Aorta (tissue), 5 donors: ENCODE measurements around the gene ADGRL1. TPM values are rescaled to one million over a fixed set of nuclear protein-coding genes. Genes with fewer than 3 reads are reported as not detected.

Experiments used
- ATAC-seq: fragments of 200-7000 bp; cut with Tn5 transposase; one replicate; pipeline ENCODE4 v1.9.1; 2022; ENCODE audit warnings: moderate library complexity; ENCODE audit not compliant: low FRiP score
- DNase-seq, 2 donors: peaks; one replicate each; pipeline ENCODE4 v3.0.0-alpha.2; 2020
- H3K27ac ChIP-seq, 2 donors: one replicate each; pipeline ENCODE4 v1.5.1; 2013; ENCODE audit warnings: low read length in 2 of 2, mild to moderate bottlenecking in 2 of 2, moderate library complexity in 2 of 2, control low read depth in 1 of 2, inconsistent platforms in 1 of 2, low read depth in 1 of 2
- H3K27me3 ChIP-seq, 2 donors: one replicate each; pipeline ENCODE4 v1.6.1; 2013; ENCODE audit warnings: control low read depth in 1 of 2, low read length in 1 of 2, mild to moderate bottlenecking in 1 of 2, moderate library complexity in 1 of 2; ENCODE audit not compliant: insufficient read depth in 2 of 2, control insufficient read depth in 1 of 2
- H3K36me3 ChIP-seq, 2 donors: one replicate each; pipeline ENCODE4 v1.6.1; 2013; ENCODE audit warnings: control low read depth in 1 of 2, low read length in 1 of 2, mild to moderate bottlenecking in 1 of 2; ENCODE audit not compliant: insufficient read depth in 2 of 2, control insufficient read depth in 1 of 2
- H3K4me1 ChIP-seq, 2 donors: one replicate each; pipeline ENCODE4 v1.6.1; 2013; ENCODE audit warnings: low read length in 2 of 2, control low read depth in 1 of 2, mild to moderate bottlenecking in 1 of 2, moderate library complexity in 1 of 2; ENCODE audit not compliant: insufficient read depth in 2 of 2, control insufficient read depth in 1 of 2
- H3K4me3 ChIP-seq, 2 donors: one replicate each; pipeline ENCODE4 v1.5.1; 2013; ENCODE audit warnings: low read length in 2 of 2, control low read depth in 1 of 2, mild to moderate bottlenecking in 1 of 2
- H3K9me3 ChIP-seq: one replicate; pipeline ENCODE4 v1.6.1; 2013; ENCODE audit warnings: mild to moderate bottlenecking, low read length; ENCODE audit not compliant: control insufficient read depth
- WGBS, 2 donors: extraction: QIAGEN DNeasy Blood & Tissue Kit; methylation state at CpG; one replicate each; pipeline ENCODE4 v1.1.7; 2013; 5-methylcytosine and 5-hydroxymethylcytosine counted together
- intact Hi-C, 2 donors: fragments of 100-400 bp; cut with DNase I; formaldehyde crosslinking; loops; one replicate each; pipeline versions ENCODE4 v1.14.2 to v1.15.0; 2022
- polyA plus RNA-seq, 2 donors: library from polyadenylated mRNA; stranded (reverse); fragments of 200-250 nt; gene quantifications; one replicate each; pipeline ENCODE4 v1.2.3, GENCODE V29; 2013
- total RNA-seq, 2 donors: library from RNA; stranded (reverse); fragmentation: NEBNext Ultra II Directional; extraction: Animal tissue kit (Norgen Biotek cat#: 25700); gene quantifications; one replicate each; pipeline ENCODE4 v1.2.1, GENCODE V29; 2021
- donor health status: healthy with polysubstance abuse.
- donor health status: Bipolar disorder and iron deficiency.
- donor health status: DM: no; HTN: no; CAD: no.
- donor health status: DM: no; HTN: no; CAD: no.
- donor health status: DM: yes; HTN: yes; CAD: no.

The ADGRL1 gene
- total and polyA plus RNA-seq, 4 donors: 5.3 to 26.3 (median 8.7) TPM

DNA sequence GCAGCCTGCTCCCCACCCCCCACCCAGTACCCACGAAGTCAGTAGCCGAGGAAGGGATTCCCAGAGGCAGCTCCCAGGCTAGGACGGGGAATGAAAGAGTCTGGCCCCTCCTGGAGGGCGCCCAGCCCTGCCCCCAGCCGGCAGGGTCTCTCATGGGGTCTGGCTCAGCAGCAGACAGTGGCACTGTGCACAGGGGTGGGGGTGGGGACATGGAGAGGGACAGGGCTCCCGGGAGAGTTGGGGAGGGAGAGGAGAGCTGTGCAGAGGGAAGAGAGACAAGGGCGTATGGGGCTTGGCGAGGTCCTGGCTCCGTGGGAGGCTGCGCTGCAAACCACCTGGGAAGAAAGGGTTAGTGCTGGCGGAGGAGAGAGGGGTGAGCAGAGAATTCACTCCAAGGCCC, 41.9 kb downstream of the ADGRL1 start:
- Histone ChIP-seq H3K4me3 (no peak overlapping the region), H3K36me3 (peaks cover 0 to 2% of the 10 kb centered on the region in 2 donors), H3K27me3 (no peaks in the 10 kb centered on the region), H3K4me1 (no peaks in the 10 kb centered on the region), H3K9me3 (no peaks in the 10 kb centered on the region), H3K27ac (no peak overlapping the region)
- WGBS, 2 donors: 67 to 71% methylated on average over 11 of the region's 11 CpGs
- intact Hi-C loops: no loop called here
- ATAC-seq (no peak), DNase-seq (no peak)

DNA sequence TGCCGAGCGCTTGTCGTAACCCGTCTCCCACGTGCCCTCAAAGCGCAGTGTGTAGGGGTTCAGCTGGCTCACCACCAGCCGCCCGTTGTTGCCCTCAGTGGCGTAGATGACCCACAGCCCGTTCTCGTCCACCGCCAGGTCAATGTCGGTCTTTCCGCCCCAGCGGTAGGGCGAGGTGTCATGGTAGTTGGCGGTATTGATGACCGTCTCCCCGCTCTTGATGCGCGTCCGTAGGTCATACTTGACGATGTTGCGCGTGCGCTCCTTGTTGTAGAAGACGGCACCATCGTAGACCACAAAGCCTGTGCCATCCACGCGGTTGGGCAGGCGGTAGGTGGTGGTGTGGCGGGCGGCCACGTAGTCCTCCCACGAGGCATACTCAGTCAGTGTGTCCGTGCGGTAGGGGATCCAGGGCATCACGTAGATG, 43.1 kb downstream of the ADGRL1 start:
- Histone ChIP-seq H3K36me3 (peaks cover 0 to 2% of the 10 kb centered on the region in 2 donors), H3K4me1 (no peaks in the 10 kb centered on the region), H3K4me3 (no peak overlapping the region), H3K9me3 (no peaks in the 10 kb centered on the region), H3K27me3 (no peaks in the 10 kb centered on the region), H3K27ac (no peak overlapping the region)
- intact Hi-C loops: no loop called here
- 97% methylated on average over 38 of the region's 38 CpGs for WGBS, 2 donors
- no peak for ATAC-seq
- no peak for DNase-seq

DNA sequence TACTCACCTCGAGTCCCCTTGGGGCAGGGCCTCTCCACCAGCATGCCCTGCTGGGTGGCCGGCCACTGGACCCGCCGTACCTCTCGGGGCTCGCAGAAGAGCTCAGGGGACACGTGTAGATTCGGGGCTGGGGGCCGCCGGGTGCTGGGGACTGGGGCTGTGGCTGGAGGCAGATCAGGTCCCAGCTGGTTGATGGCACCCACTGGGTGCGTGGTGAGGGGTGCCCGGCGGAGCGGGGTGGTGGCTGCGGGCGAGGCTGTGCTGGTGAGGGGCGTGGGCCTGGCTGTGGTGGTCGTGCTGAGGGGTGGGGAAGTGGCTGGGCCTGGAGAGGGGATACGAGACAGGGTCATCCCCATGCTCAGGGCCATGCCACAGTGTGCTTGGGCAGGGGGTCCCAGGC, 44.7 kb downstream of the ADGRL1 start:
- ATAC-seq (no peak), DNase-seq (no peak)
- Histone ChIP-seq H3K27me3 (no peaks in the 10 kb centered on the region), H3K9me3 (no peaks in the 10 kb centered on the region), H3K4me3 (no peak overlapping the region), H3K27ac (no peak overlapping the region), H3K4me1 (no peaks in the 10 kb centered on the region), H3K36me3 (peaks cover 0 to 4% of the 10 kb centered on the region in 2 donors)
- intact Hi-C loops: no loop called here
- WGBS, 2 donors: 91 to 92% methylated on average over 17 to 19 of the region's 19 CpGs

DNA sequence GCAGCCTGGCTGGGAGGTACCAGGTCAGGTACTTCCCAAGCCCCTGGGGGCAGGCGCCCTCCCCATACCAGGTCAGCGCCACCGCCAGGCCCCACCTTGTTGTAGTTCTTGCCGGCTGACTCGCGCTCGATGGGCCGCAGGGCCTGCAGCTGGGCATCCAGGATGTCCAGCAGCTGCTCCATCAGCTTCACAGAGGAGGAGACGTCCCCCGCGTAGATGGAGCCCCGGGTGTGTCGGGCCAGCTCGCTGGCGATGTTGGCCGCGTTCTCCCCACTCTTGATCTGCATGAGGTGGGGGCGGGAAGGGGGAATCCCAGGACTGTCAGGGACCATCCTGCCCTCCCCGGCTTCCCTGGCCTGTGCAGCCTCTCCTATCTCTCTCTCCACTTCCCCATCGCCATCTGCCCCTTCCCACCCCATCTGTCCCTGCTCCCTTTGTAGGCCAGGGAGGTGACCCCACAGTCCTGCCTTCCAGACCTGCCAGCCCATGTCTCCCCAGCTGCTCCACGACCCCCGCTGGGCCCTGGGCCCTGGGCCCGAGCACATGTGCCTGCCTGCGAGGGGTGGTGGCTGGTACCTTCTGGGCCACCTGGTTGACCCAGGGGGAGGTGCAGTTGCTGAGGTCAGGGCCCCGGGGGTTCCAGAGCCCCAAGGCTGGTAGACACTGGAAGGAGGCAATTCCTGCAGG, 45.8 kb downstream of the ADGRL1 start:
- H3K36me3 ChIP-seq: peaks cover 0 to 6% of the 10 kb centered on the region in 2 donors

GRCh38 chr19:14159059-14159458, 46.9 kb downstream of the ADGRL1 start:
- Histone ChIP-seq H3K27ac (no peak overlapping the region), H3K4me3 (no peak overlapping the region), H3K36me3 (peaks cover 0 to 6% of the 10 kb centered on the region in 2 donors), H3K4me1 (no peaks in the 10 kb centered on the region), H3K27me3 (no peaks in the 10 kb centered on the region), H3K9me3 (no peaks in the 10 kb centered on the region)
- DNase-seq (no peak), ATAC-seq (no peak)
- intact Hi-C loops: no loop called here
- WGBS, 2 donors: 68 to 71% methylated on average over 12 of the region's 12 CpGs

More for the DNA sequence above, 45.8 kb downstream of the ADGRL1 start:
- 88 to 89% methylated on average over 24 to 25 of the region's 25 CpGs for WGBS, 2 donors
- Histone ChIP-seq H3K4me3 (no peak overlapping the region), H3K4me1 (no peaks in the 10 kb centered on the region), H3K9me3 (no peaks in the 10 kb centered on the region), H3K27me3 (no peaks in the 10 kb centered on the region), H3K27ac (no peak overlapping the region)
- DNase-seq: no peak
- intact Hi-C loops: no loop called here
- no peak for ATAC-seq

- no peaks in the 10 kb centered on the region for H3K9me3 ChIP-seq
- intact Hi-C loops: no loop called here
- no peak overlapping the region for H3K4me3 ChIP-seq
- ATAC-seq: no peak
- H3K36me3 ChIP-seq: peaks cover 0 to 6% of the 10 kb centered on the region in 2 donors
- H3K4me1 ChIP-seq: no peaks in the 10 kb centered on the region
- H3K27ac ChIP-seq: no peak overlapping the region
- 87 to 89% methylated on average over 16 of the region's 16 CpGs for WGBS, 2 donors
- DNase-seq: no peak
- H3K27me3 ChIP-seq: no peaks in the 10 kb centered on the region
Observed at GRCh38 chr19:14158276-14159023, 47.5 kb downstream of the ADGRL1 start.

DNA sequence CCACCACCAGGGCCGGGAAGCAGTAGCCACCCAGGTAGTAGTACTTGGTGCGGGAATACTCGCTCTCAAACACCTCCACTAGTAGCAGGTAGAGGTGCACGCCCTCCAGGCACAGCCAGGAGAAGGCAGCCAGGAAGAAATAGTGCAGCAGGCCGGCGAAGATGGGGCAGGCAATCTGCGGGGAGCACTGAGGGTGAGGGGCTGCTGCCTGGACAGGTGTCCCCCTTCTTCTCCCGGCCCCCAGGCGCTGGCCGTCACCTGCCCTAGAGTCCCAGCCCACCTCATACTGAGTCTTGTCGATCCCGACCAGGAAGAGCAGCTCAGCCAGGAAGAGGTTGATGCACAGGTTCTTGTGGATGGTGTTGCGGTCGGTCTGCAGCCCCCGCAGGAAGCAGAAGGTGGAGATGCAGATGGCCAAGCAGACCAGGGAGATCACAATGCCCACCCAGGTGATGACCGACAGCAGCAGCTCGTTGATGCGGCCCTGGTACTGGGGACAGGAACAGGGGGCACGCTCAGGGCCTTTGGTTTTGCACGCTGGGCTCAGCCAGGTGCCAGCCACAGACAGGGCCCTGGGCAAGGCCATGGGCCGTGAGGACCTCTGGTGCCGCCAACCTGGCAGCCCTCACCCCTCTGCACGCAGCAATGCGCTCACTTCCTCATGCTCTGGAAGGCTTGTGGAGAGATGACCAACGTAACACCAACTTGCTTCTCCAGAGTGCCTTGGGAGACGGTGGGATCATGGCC, 48.8 kb downstream of the ADGRL1 start:
- H3K9me3 ChIP-seq: no peaks in the 10 kb centered on the region
- no peaks in the 10 kb centered on the region for H3K4me1 ChIP-seq
- no peaks in the 10 kb centered on the region for H3K27me3 ChIP-seq
- no peak for DNase-seq
- ATAC-seq: no peak
- H3K27ac ChIP-seq: no peak overlapping the region
- H3K36me3 ChIP-seq: peaks cover 0 to 4% of the 10 kb centered on the region in 2 donors
- no peak overlapping the region for H3K4me3 ChIP-seq
- WGBS, 2 donors: 92 to 94% methylated on average over 25 to 26 of the region's 26 CpGs
- intact Hi-C loops: no loop called here

DNA sequence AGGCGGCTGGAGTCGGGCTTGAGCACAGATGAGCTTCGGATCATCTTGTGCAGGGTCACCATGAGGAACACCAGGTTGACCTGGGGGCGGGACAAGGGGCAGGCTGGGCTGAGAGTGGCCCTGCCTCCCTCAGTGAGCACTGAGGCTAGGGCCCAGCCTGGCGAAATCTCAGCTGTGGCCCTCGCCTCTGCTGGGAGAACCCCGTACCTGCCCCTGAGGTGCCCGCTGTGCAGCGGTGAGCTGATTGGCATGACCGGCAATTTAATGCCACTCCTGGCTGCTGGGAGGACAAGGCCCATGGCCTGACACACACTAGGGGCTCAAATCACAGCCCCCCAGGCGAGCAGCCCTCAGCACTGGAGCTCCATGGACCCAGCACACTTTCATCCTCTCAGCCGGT, 49.8 kb downstream of the ADGRL1 start:
- no peaks in the 10 kb centered on the region for H3K4me1 ChIP-seq
- no peak for DNase-seq
- H3K27ac ChIP-seq: no peak overlapping the region
- H3K36me3 ChIP-seq: peaks cover 0 to 4% of the 10 kb centered on the region in 2 donors
- intact Hi-C loops: no loop called here
- H3K27me3 ChIP-seq: no peaks in the 10 kb centered on the region
- no peak for ATAC-seq
- 92 to 95% methylated on average over 12 of the region's 12 CpGs for WGBS, 2 donors
- H3K4me3 ChIP-seq: no peak overlapping the region
- H3K9me3 ChIP-seq: no peaks in the 10 kb centered on the region
